AG04450 (cell line): ENCODE results near the gene SYCE3. TPM values are rescaled to one million over a fixed set of nuclear protein-coding genes. Genes with fewer than 3 reads are reported as not detected.

ENCODE experiments used
- CTCF ChIA-PET: fragments of 300-600, 350-600 bp; formaldehyde crosslinking; extraction: SDS; loops from one replicate; lab custom pipeline; 2022; ENCODE audit warnings: antibody characterized with exemption, inconsistent platforms; lab: Charles Lee
- POLR2A ChIA-PET: fragments of 350-600 bp; formaldehyde crosslinking; extraction: SDS; loops from one replicate; lab custom pipeline; 2021; ENCODE audit warnings: antibody characterized with exemption, inconsistent platforms; lab: Yijun Ruan, JAX
- DNase-seq: peaks from one replicate; pipeline ENCODE4 v3.0.0-alpha.2; 2011; ENCODE audit warnings: low read depth, low spot score
- H3K27ac ChIP-seq: one replicate; pipeline ENCODE4 v1.5.1; 2012; ENCODE audit warnings: low read depth, low read length, control low read depth
- H3K27me3 ChIP-seq: one replicate; pipeline ENCODE4 v1.6.0; 2012; ENCODE audit warnings: low read length; ENCODE audit not compliant: control insufficient read depth, insufficient read depth
- H3K4me3 ChIP-seq: 2 replicates; pipeline ENCODE4 v1.5.1; 2011; ENCODE audit warnings: mild to moderate bottlenecking, low read depth, low read length, control low read depth
- H3K9me3 ChIP-seq: 2 replicates; pipeline ENCODE4 v1.5.1; 2012; ENCODE audit warnings: low read length; ENCODE audit not compliant: control insufficient read depth, insufficient read depth
- polyA plus RNA-seq: library from polyadenylated mRNA; depleted of rRNA; stranded (reverse); fragments of >200 nt; gene quantifications from 2 replicates; pipeline ENCODE4 v1.2.3, GENCODE V29; 2011
- TF ChIP-seq, protein P1 (sequence below): IDR thresholded peaks from 2 replicates; pipeline ENCODE4 v1.5.1; 2011; ENCODE audit warnings: low read depth, low read length, control low read depth, inconsistent platforms

The SYCE3 gene
- polyA plus RNA-seq, 1 experiment, result not detected

DNA sequence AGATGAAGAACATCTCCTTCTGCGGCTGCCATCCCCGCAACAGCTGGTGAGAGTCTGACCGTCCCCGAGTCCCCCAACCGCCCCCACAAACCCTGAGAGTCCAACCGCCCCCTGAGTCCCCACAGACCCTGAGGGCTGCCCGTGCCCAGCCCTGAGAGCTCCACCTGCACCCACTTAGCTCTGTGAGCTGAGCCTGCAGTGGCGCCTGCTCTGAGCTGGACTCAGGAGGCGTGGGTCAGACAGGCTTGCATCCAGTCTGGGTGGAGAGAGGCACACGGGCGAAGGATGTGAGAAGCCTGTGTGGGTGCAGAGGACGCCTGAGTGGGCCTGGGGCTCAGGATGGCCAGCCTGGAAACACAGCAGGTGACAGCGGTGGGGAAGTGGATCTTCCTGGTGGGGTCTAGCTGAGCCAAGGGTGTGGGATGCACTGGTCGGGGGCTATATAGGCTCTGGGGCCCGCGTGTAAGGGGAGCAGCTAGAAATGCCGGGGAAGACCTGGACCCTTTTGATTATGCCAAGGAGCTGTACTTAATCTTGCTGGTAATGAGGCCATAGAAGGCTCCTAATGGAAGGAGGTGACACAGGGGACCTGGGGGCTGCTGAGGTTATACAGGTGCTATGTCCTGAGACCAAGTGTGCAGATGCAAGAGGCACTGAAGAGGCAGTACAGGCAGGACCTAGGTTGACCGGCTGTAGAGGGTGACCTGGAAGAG is 44.4 kb upstream of the SYCE3 start:
- Histone ChIP-seq H3K9me3 (no peaks in the 10 kb centered on the region; the same call in 1 of the 2 replicates), H3K27ac (no peak overlapping the region), H3K4me3 (no peak overlapping the region), H3K27me3 (peaks cover 66% of the 10 kb centered on the region)
- ChIA-PET POLR2A (no interaction called here), CTCF (no interaction called here)
- DNase-seq, result no peak
- TF ChIP-seq, protein P1, sequence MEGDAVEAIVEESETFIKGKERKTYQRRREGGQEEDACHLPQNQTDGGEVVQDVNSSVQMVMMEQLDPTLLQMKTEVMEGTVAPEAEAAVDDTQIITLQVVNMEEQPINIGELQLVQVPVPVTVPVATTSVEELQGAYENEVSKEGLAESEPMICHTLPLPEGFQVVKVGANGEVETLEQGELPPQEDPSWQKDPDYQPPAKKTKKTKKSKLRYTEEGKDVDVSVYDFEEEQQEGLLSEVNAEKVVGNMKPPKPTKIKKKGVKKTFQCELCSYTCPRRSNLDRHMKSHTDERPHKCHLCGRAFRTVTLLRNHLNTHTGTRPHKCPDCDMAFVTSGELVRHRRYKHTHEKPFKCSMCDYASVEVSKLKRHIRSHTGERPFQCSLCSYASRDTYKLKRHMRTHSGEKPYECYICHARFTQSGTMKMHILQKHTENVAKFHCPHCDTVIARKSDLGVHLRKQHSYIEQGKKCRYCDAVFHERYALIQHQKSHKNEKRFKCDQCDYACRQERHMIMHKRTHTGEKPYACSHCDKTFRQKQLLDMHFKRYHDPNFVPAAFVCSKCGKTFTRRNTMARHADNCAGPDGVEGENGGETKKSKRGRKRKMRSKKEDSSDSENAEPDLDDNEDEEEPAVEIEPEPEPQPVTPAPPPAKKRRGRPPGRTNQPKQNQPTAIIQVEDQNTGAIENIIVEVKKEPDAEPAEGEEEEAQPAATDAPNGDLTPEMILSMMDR, result no peak

DNA sequence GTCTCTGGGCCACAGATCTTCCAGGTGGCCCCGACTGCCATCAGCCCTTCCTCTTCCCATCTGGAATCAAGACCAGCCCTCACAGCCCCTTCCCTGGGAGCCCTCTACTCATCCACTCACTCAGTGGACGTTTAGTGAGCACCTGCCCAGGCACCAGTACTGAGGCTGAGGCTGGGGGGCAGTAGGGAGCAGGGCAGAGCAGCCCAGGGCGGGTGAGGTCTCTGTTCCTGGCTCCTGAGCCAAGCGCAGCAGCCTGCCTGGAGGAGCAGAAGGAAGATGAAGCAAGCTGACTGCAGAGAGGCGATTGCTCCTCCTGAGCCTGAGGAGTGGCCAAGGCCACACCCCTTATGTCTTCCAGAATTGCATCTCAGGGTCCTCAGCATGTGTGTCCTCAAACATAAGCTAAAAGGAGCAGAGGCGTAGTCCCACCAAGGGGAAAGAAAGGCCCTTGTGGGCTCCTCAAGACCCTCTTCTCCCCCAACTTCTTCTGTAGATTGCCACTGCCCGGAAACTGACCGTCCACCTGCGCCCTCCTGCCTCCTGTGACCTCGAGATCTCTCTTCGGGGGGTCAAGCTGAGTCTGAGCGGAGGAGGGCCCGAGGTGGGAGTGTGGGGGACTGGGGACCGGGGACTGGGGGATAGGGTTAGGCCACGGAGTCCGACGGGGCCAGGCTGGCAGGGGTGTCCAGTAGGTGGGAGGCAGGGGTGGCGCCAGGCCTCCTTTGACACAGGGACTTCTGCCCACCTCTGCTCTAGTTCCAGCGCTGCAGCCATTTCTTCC is 43.6 kb upstream of the SYCE3 start:
- no peak for DNase-seq
- H3K4me3 ChIP-seq, result no peak overlapping the region
- no peaks in the 10 kb centered on the region; the same call in 1 of the 2 replicates for H3K9me3 ChIP-seq
- CTCF ChIA-PET, result no interaction called here
- TF ChIP-seq, protein P1, result 0 out of 2 replicates have a peak, but pooled peaks have one; percentile 3
- no peak overlapping the region for H3K27ac ChIP-seq
- POLR2A ChIA-PET, result no interaction called here
- peaks cover 68% of the 10 kb centered on the region for H3K27me3 ChIP-seq

DNA sequence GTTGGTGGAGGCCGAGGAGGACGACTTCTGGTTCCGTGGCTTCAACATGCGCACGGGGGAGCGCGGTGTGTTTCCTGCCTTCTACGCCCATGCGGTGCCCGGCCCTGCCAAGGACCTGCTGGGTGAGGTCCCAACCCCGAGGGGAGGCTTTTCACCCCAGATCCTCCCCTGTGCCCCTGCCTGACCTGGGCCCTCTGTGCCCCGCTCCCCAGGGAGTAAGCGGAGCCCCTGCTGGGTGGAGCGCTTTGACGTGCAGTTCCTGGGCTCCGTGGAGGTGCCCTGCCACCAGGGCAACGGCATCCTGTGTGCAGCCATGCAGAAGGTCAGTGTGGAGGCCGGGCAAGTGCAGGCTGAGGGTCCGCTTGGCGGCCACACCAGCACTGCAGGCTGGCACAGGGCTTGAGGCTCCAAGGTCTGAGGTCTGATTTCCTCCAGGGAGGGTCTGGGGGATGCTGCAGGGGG is 42.9 kb upstream of the SYCE3 start:
- no peak overlapping the region for H3K27ac ChIP-seq
- ChIA-PET POLR2A (no interaction called here), CTCF (no interaction called here)
- TF ChIP-seq, protein P1, result no peak
- H3K27me3 ChIP-seq, result peaks cover 68% of the 10 kb centered on the region
- H3K9me3 ChIP-seq, result no peaks in the 10 kb centered on the region; the same call in 1 of the 2 replicates
- no peak for DNase-seq
- no peak overlapping the region for H3K4me3 ChIP-seq

DNA sequence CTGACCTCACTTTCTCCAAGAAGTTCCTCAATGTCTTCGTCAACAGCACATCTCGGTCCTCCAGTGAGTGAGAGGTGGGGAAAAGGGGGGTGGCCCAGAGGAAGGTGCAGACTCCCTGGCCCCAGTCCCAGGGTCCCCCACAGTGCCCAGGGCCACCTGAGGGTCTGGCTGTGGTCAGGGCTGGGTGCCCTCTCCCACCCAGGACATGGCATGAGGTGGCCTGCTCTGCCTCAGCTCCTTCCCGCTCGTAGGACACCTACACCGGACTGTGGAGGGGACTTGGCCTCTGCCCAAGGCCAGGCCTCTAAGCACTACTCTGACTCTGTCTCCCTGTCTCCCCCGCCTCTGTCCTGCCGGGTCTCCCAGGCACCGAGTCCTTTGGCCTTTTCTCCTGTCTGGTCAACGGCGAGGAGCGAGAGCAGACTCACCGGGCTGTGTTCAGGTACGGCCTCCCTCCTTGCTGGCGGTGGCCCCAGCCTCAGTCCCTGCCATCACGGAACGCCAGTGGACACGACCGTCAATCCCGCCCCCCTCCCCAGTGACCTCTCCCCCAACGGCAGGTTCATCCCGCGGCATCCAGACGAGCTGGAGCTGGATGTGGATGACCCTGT is 42.4 kb upstream of the SYCE3 start:
- DNase-seq, result no peak
- H3K9me3 ChIP-seq, result no peaks in the 10 kb centered on the region; the same call in 1 of the 2 replicates
- TF ChIP-seq, protein P1, result no peak
- ChIA-PET POLR2A (no interaction called here), CTCF (no interaction called here)
- H3K27me3 ChIP-seq, result peaks cover 62% of the 10 kb centered on the region
- no peak overlapping the region for H3K27ac ChIP-seq
- no peak overlapping the region for H3K4me3 ChIP-seq
